ENCODE measurements around the gene DST. TPM values are rescaled to one million over a fixed set of nuclear protein-coding genes. Genes with fewer than 3 reads are reported as not detected.

Gene DST
- total and polyA plus RNA-seq, 2 donors (not counting 1 experiment from before 2014, with no cell fraction given): 78.6 to 670 TPM

GRCh38 chr6:56685994-56686393, 43.3 kb upstream of the DST start:
- H3K4me2 ChIP-seq (ENCODE audit: extremely low read depth, insufficient read depth, low read length): no peak overlapping the region
- no peak overlapping the region for H3K4me3 ChIP-seq (replicated peaks in 1 of 4; ENCODE audit: control extremely low read depth in 1 of 4, insufficient read depth in 1 of 4, low read depth in 3 of 4, low read length in 4 of 4)
- H3K79me2 ChIP-seq (ENCODE audit: control insufficient read depth, insufficient read depth, low read length): peaks cover 82% of the 10 kb centered on the region
- H3K36me3 ChIP-seq (ENCODE audit: control insufficient read depth, insufficient read depth, low read length): no peaks in the 10 kb centered on the region
- DNase-seq (ENCODE audit: low read depth in 2 of 2): no peak
- H2AFZ ChIP-seq (ENCODE audit: low read length): no peak overlapping the region
- no peak for TF ChIP-seq EZH2 (IDR thresholded peaks at IDR 0.05; ENCODE audit: low read length, missing control alignments)
- no peak for TF ChIP-seq CTCF (conservative IDR thresholded peaks at IDR 0.05 in 1 of 2, IDR thresholded peaks at IDR 0.05 in 1 of 2; ENCODE audit: low read depth in 1 of 2, low read length in 2 of 2)
- H3K9me3 ChIP-seq (ENCODE audit: control insufficient read depth, insufficient read depth, low read depth, low read length): no peaks in the 10 kb centered on the region
- H3K9ac ChIP-seq (ENCODE audit: insufficient read depth, low read length): no peak overlapping the region
- no peaks in the 10 kb centered on the region for H3K27me3 ChIP-seq (ENCODE audit: control insufficient read depth, insufficient read depth, low read length)
- no peaks in the 10 kb centered on the region for H4K20me1 ChIP-seq (ENCODE audit: control insufficient read depth, extremely low read depth, insufficient read depth, low read length)
- H3K4me1 ChIP-seq (ENCODE audit: control insufficient read depth, extremely low read depth, insufficient read depth, low read length): peaks cover 24% of the 10 kb centered on the region
- H3K27ac ChIP-seq (ENCODE audit: insufficient read depth, low read length): no peak overlapping the region

GRCh38 chr6:56685102-56685733, 42.5 kb upstream of the DST start:
- Histone ChIP-seq H3K9ac (ENCODE audit: insufficient read depth, low read length) (no peak overlapping the region), H3K27me3 (ENCODE audit: control insufficient read depth, insufficient read depth, low read length) (no peaks in the 10 kb centered on the region), H2AFZ (ENCODE audit: low read length) (no peak overlapping the region), H3K4me2 (ENCODE audit: extremely low read depth, insufficient read depth, low read length) (no peak overlapping the region), H3K4me1 (ENCODE audit: control insufficient read depth, extremely low read depth, insufficient read depth, low read length) (peaks cover 18% of the 10 kb centered on the region), H4K20me1 (ENCODE audit: control insufficient read depth, extremely low read depth, insufficient read depth, low read length) (no peaks in the 10 kb centered on the region), H3K4me3 (replicated peaks in 1 of 4; ENCODE audit: control extremely low read depth in 1 of 4, insufficient read depth in 1 of 4, low read depth in 3 of 4, low read length in 4 of 4) (no peak overlapping the region), H3K9me3 (ENCODE audit: control insufficient read depth, insufficient read depth, low read depth, low read length) (no peaks in the 10 kb centered on the region), H3K27ac (ENCODE audit: insufficient read depth, low read length) (no peak overlapping the region), H3K36me3 (ENCODE audit: control insufficient read depth, insufficient read depth, low read length) (no peaks in the 10 kb centered on the region), H3K79me2 (ENCODE audit: control insufficient read depth, insufficient read depth, low read length) (peaks cover 85% of the 10 kb centered on the region)
- no peak for DNase-seq (ENCODE audit: low read depth in 2 of 2)
- TF ChIP-seq EZH2 (IDR thresholded peaks at IDR 0.05; ENCODE audit: low read length, missing control alignments) (no peak), CTCF (conservative IDR thresholded peaks at IDR 0.05 in 1 of 2, IDR thresholded peaks at IDR 0.05 in 1 of 2; ENCODE audit: low read depth in 1 of 2, low read length in 2 of 2) (no peak)

- Histone ChIP-seq H2AFZ (ENCODE audit: low read length) (no peak overlapping the region), H3K27ac (ENCODE audit: insufficient read depth, low read length) (peak overlapping the region; percentile 24), H3K36me3 (ENCODE audit: control insufficient read depth, insufficient read depth, low read length) (no peaks in the 10 kb centered on the region), H3K79me2 (ENCODE audit: control insufficient read depth, insufficient read depth, low read length) (peaks cover 82% of the 10 kb centered on the region), H3K27me3 (ENCODE audit: control insufficient read depth, insufficient read depth, low read length) (no peaks in the 10 kb centered on the region), H3K9me3 (ENCODE audit: control insufficient read depth, insufficient read depth, low read depth, low read length) (no peaks in the 10 kb centered on the region), H3K9ac (ENCODE audit: insufficient read depth, low read length) (no peak overlapping the region), H3K4me2 (ENCODE audit: extremely low read depth, insufficient read depth, low read length) (peak overlapping the region; percentile 33), H4K20me1 (ENCODE audit: control insufficient read depth, extremely low read depth, insufficient read depth, low read length) (no peaks in the 10 kb centered on the region), H3K4me3 (replicated peaks in 1 of 4; ENCODE audit: control extremely low read depth in 1 of 4, insufficient read depth in 1 of 4, low read depth in 3 of 4, low read length in 4 of 4) (no peak overlapping the region), H3K4me1 (ENCODE audit: control insufficient read depth, extremely low read depth, insufficient read depth, low read length) (peaks cover 11% of the 10 kb centered on the region)
- no peak for TF ChIP-seq CTCF (conservative IDR thresholded peaks at IDR 0.05 in 1 of 2, IDR thresholded peaks at IDR 0.05 in 1 of 2; ENCODE audit: low read depth in 1 of 2, low read length in 2 of 2)
- TF ChIP-seq EZH2 (IDR thresholded peaks at IDR 0.05; ENCODE audit: low read length, missing control alignments): no peak
- DNase-seq (ENCODE audit: low read depth in 2 of 2): no peak
These were observed 41.8 kb upstream of the DST start for GRCh38 chr6:56684342-56685101.
